ENCODE data around the gene UBE2C. TPM values are rescaled to one million over a fixed set of nuclear protein-coding genes. Genes with fewer than 3 reads are reported as not detected.

UBE2C gene
- total and polyA plus RNA-seq, 5 donors from 2014 or later: 1.2 to 10.0 (median 3.8) TPM

DNA sequence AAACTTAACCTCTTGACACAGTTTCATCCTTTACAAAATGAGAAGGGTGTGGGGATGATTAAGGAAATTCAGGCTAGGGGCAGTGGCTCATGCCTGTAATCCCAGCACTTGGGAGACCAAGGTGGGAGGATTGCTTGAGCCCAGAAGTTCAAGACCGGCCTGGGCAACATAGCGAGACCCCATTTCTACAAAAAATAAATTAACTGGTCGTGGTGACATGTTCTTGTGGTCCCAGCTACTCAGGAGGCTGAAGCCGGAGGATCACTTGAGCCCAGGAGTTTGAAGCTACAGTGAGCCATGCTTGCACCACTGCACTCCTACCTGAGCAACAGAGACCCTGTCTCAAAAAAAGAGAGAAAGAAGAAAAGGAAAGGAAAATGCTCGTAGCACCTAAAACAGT, 54.0 kb downstream of the UBE2C start:
- DNase-seq (no peak), ATAC-seq (ENCODE audit: low read depth in 2 of 2) (no peak)
- Histone ChIP-seq H3K27me3 (ENCODE audit: control insufficient read depth, insufficient read depth, low read length) (no peaks in the 10 kb centered on the region), H3K4me1 (ENCODE audit: control insufficient read depth, insufficient read depth, low read length, poor library complexity, severe bottlenecking) (no peaks in the 10 kb centered on the region), H3K4me3 (ENCODE audit: low read depth, low read length) (no peak overlapping the region), H3K36me3 (ENCODE audit: control insufficient read depth, insufficient read depth, low read length) (no peaks in the 10 kb centered on the region), H3K27ac (ENCODE audit: insufficient read depth, low read length, poor library complexity, severe bottlenecking) (no peak overlapping the region), H3K9me3 (ENCODE audit: control insufficient read depth in 2 of 2, low read length in 2 of 2) (no peaks in the 10 kb centered on the region)
- Mint-ChIP-seq H3K4me1 (peaks cover 2 to 17% (median 6%) of the 10 kb centered on the region in 4 donors), H3K9me3 (no peaks in the 10 kb centered on the region), H3K36me3 (peaks cover 9% of the 10 kb centered on the region), H3K4me3 (no peak overlapping the region), H3K27ac (peak overlapping the region in 1 of 3 donors; percentile 76), H3K27me3 (no peaks in the 10 kb centered on the region)

Other genes starting within 250 kb of the UBE2C start
- not detected for gene WFDC8, start 233.4 kb upstream of the UBE2C start, total RNA-seq
- not detected for gene WFDC8, start 233.4 kb upstream of the UBE2C start, polyA plus RNA-seq
- not detected for gene WFDC10A, start 182.9 kb upstream of the UBE2C start, total RNA-seq
- not detected for gene WFDC10A, start 182.9 kb upstream of the UBE2C start, polyA plus RNA-seq
- gene WFDC9, start 181.4 kb upstream of the UBE2C start, total RNA-seq: not detected
- gene WFDC9, start 181.4 kb upstream of the UBE2C start, polyA plus RNA-seq: not detected
- not detected for gene WFDC11, start 142.4 kb upstream of the UBE2C start, total RNA-seq
- not detected for gene WFDC11, start 142.4 kb upstream of the UBE2C start, polyA plus RNA-seq
- gene WFDC13, start 110.6 kb upstream of the UBE2C start, total RNA-seq: not detected
- gene WFDC13, start 110.6 kb upstream of the UBE2C start, polyA plus RNA-seq: not detected
- gene WFDC10B, start 107.6 kb upstream of the UBE2C start, total RNA-seq: not detected
- gene WFDC10B, start 107.6 kb upstream of the UBE2C start, polyA plus RNA-seq: not detected
- gene SPINT4, start 90.3 kb upstream of the UBE2C start, total RNA-seq: not detected
- not detected for gene SPINT4, start 90.3 kb upstream of the UBE2C start, polyA plus RNA-seq
- gene WFDC3, start 20.8 kb upstream of the UBE2C start, total RNA-seq: not detected
- gene WFDC3, start 20.8 kb upstream of the UBE2C start, polyA plus RNA-seq: not detected
- 16.4 TPM for gene DNTTIP1, start 20.7 kb upstream of the UBE2C start, total RNA-seq
- 10 to 100 TPM; 33.1 to 48.0 (median 45.3) TPM for gene DNTTIP1, start 20.7 kb upstream of the UBE2C start, polyA plus RNA-seq
- gene TNNC2, start 14.7 kb downstream of the UBE2C start, total RNA-seq: 1.4 TPM
- 1 to 10 TPM in 1 of 4 donors, under 1 TPM in 2, not detected in 1; 0.49 to 1.5 (median 0.76) TPM for gene TNNC2, start 14.7 kb downstream of the UBE2C start, polyA plus RNA-seq
- gene SNX21, start 21.2 kb downstream of the UBE2C start, total RNA-seq: 1.6 TPM
- 1 to 10 TPM in 3 of 4 donors, under 1 TPM in 1; 0.94 to 2.5 (median 1.7) TPM for gene SNX21, start 21.2 kb downstream of the UBE2C start, polyA plus RNA-seq
- gene ACOT8, start 44.7 kb downstream of the UBE2C start, total RNA-seq: 23.9 TPM
- 10 to 100 TPM; 43.0 to 50.6 (median 45.7) TPM for gene ACOT8, start 44.7 kb downstream of the UBE2C start, polyA plus RNA-seq
- gene ZSWIM3, start 45.0 kb downstream of the UBE2C start, total RNA-seq: 2.0 TPM
- gene ZSWIM3, start 45.0 kb downstream of the UBE2C start, polyA plus RNA-seq: 1 to 10 TPM in 3 of 4 donors, under 1 TPM in 1; 0.90 to 4.2 (median 3.1) TPM
- 7.7 TPM for gene ZSWIM1, start 68.6 kb downstream of the UBE2C start, total RNA-seq
- gene ZSWIM1, start 68.6 kb downstream of the UBE2C start, polyA plus RNA-seq: 1 to 10 TPM; 1.3 to 4.3 (median 3.0) TPM
- 0.54 TPM for gene SPATA25, start 75.0 kb downstream of the UBE2C start, total RNA-seq
- not detected for gene SPATA25, start 75.0 kb downstream of the UBE2C start, polyA plus RNA-seq
- gene NEURL2, start 78.6 kb downstream of the UBE2C start, total RNA-seq: 0.76 TPM
- 1 to 10 TPM; 1.4 to 3.0 (median 2.5) TPM for gene NEURL2, start 78.6 kb downstream of the UBE2C start, polyA plus RNA-seq
- 104 TPM for gene CTSA, start 78.7 kb downstream of the UBE2C start, total RNA-seq
- gene CTSA, start 78.7 kb downstream of the UBE2C start, polyA plus RNA-seq: 100 to 1,000 TPM; 148 to 190 (median 168) TPM
- gene PLTP, start 99.5 kb downstream of the UBE2C start, total RNA-seq: 0.67 TPM
- gene PLTP, start 99.5 kb downstream of the UBE2C start, polyA plus RNA-seq: 1 to 10 TPM in 3 of 4 donors, not detected in 1; 2.0 to 4.6 (median 2.3) TPM
- 95.3 TPM for gene PCIF1, start 122.0 kb downstream of the UBE2C start, total RNA-seq
- 10 to 100 TPM; 82.0 to 93.6 (median 91.8) TPM for gene PCIF1, start 122.0 kb downstream of the UBE2C start, polyA plus RNA-seq
- gene ZNF335, start 159.6 kb downstream of the UBE2C start, total RNA-seq: 137 TPM
- gene ZNF335, start 159.6 kb downstream of the UBE2C start, polyA plus RNA-seq: 10 to 100 TPM in 3 of 4 donors, 1 to 10 TPM in 1; 8.2 to 15.1 (median 12.0) TPM
- 4.9 TPM for gene MMP9, start 196.3 kb downstream of the UBE2C start, total RNA-seq
- gene MMP9, start 196.3 kb downstream of the UBE2C start, polyA plus RNA-seq: not detected
- gene SLC12A5, start 216.6 kb downstream of the UBE2C start, total RNA-seq: not detected
- not detected for gene SLC12A5, start 216.6 kb downstream of the UBE2C start, polyA plus RNA-seq